ENCODE measurements around the gene PTPN22.

The PTPN22 gene

GRCh38 chr1:113793878-113794834, 77.4 kb downstream of the PTPN22 start:
- no peak for DNase-seq

- no peak for DNase-seq
These were observed 78.5 kb downstream of the PTPN22 start for GRCh38 chr1:113792986-113793385.

GRCh38 chr1:113792471-113792870, 79.0 kb downstream of the PTPN22 start:
- DNase-seq: no peak

- DNase-seq: no peak
These were observed 82.7 kb downstream of the PTPN22 start for GRCh38 chr1:113788802-113789201.

GRCh38 chr1:113787663-113788062, 83.8 kb downstream of the PTPN22 start:
- DNase-seq: no peak

- DNase-seq: no peak
These were observed 85.4 kb downstream of the PTPN22 start for GRCh38 chr1:113786069-113786468.

- no peak for DNase-seq
These were observed 87.3 kb downstream of the PTPN22 start for GRCh38 chr1:113784104-113784779.

GRCh38 chr1:113783254-113784103, 88.0 kb downstream of the PTPN22 start:
- peak; percentile 48 for DNase-seq

GRCh38 chr1:113782406-113782805, 89.1 kb downstream of the PTPN22 start:
- no peak for DNase-seq

GRCh38 chr1:113780374-113781146, 91.0 kb downstream of the PTPN22 start:
- DNase-seq: no peak

GRCh38 chr1:113779542-113779941, 92.0 kb downstream of the PTPN22 start:
- no peak for DNase-seq

- DNase-seq: no peak
These were observed 94.0 kb downstream of the PTPN22 start for GRCh38 chr1:113777561-113777960.

- DNase-seq: no peak
These were observed 101.5 kb downstream of the PTPN22 start for GRCh38 chr1:113770031-113770430.

GRCh38 chr1:113769601-113769970, 101.9 kb downstream of the PTPN22 start:
- DNase-seq: no peak

- no peak for DNase-seq
These were observed 102.5 kb downstream of the PTPN22 start for GRCh38 chr1:113768916-113769600.

- no peak for DNase-seq
These were observed 105.9 kb downstream of the PTPN22 start for GRCh38 chr1:113765306-113766230.
